Measurements from ENCODE around the gene SEMA7A.
"Not testable (repeated sequence)": the region's sequence is repeated elsewhere in the genome, so short reads cannot be mapped to it uniquely, and the experiment has no call there.

Gene SEMA7A

GRCh38 chr15:74367296-74367854 is 66.4 kb downstream of the SEMA7A start, which contains the start of gene CYP11A1:
Gene CYP11A1, minus strand, starts transcription at chr15:74367646. Its CDS starts 61 bp downstream, at chr15:74367585.
- H3K4me3 ChIP-seq (ENCODE audit: low read depth, low read length): no peak within 1 kb of the TSS
- TF ChIP-seq CTCF (conservative IDR thresholded peaks at IDR 0.05; ENCODE audit: low read depth, low read length): no peak

GRCh38 chr15:74365598-74366445 is 67.9 kb downstream of the SEMA7A start:
- peak; percentile 68 for DNase-seq (ENCODE audit: low read depth)
- TF ChIP-seq CTCF (conservative IDR thresholded peaks at IDR 0.05; ENCODE audit: low read depth, low read length): no peak
- peak overlapping the region; percentile 69 for H3K4me3 ChIP-seq (ENCODE audit: low read depth, low read length)

More at GRCh38 chr15:74367296-74367854, 66.4 kb downstream of the SEMA7A start, which contains the start of gene CYP11A1:
- no peak for DNase-seq (ENCODE audit: low read depth)

GRCh38 chr15:74364936-74365597 is 68.7 kb downstream of the SEMA7A start:
- no peak for DNase-seq (ENCODE audit: low read depth)
- H3K4me3 ChIP-seq (ENCODE audit: low read depth, low read length): peak overlapping the region; percentile 69
- TF ChIP-seq CTCF (conservative IDR thresholded peaks at IDR 0.05; ENCODE audit: low read depth, low read length): no peak

- TF ChIP-seq CTCF (conservative IDR thresholded peaks at IDR 0.05; ENCODE audit: low read depth, low read length): no peak
- H3K4me3 ChIP-seq (ENCODE audit: low read depth, low read length): no peak overlapping the region
Observed at GRCh38 chr15:74362482-74362881, 71.3 kb downstream of the SEMA7A start.

GRCh38 chr15:74360855-74361254 is 72.9 kb downstream of the SEMA7A start:
- not testable (repeated sequence) for DNase-seq (ENCODE audit: low read depth); H3K4me3 ChIP-seq (ENCODE audit: low read depth, low read length)

More at GRCh38 chr15:74362482-74362881, 71.3 kb downstream of the SEMA7A start:
- DNase-seq (ENCODE audit: low read depth): no peak

- DNase-seq (ENCODE audit: low read depth); H3K4me3 ChIP-seq (ENCODE audit: low read depth, low read length): not testable (repeated sequence)
Observed at GRCh38 chr15:74359376-74359775, 74.4 kb downstream of the SEMA7A start.

All from choroid plexus epithelial cell (primary cell).